ENCODE results near the gene APLP2. TPM values are rescaled to one million over a fixed set of nuclear protein-coding genes. Genes with fewer than 3 reads are reported as not detected.
A peak's percentile ranks its signal among the peaks of the same experiment; 100 is the strongest.

APLP2 gene
- total and polyA plus RNA-seq, 2 of the 13 experiments (the other 11 are each of a cell fraction or from before 2014, with no cell fraction given), result 315 to 594 TPM

GRCh38 chr11:130157101-130157500 is 87.4 kb downstream of the APLP2 start:
- H3K27ac ChIP-seq (ENCODE audit: extremely low read length, insufficient read depth, low read length), result no peak overlapping the region
- H3K36me3 ChIP-seq (replicated peaks in 1 of 2; ENCODE audit: control insufficient read depth in 1 of 2, insufficient read depth in 2 of 2, low read length in 2 of 2), result no peaks in the 10 kb centered on the region
- no peaks in the 10 kb centered on the region for H4K20me1 ChIP-seq (ENCODE audit: insufficient read depth, low read length)
- DNase-seq (ENCODE audit: low spot score) (no peak), FAIRE-seq (no peak), ATAC-seq (no peak)
- WGBS (ENCODE audit: low lambda C conversion rate), result 81% methylated on average over 8 of the region's 8 CpGs
- TF ChIP-seq ZNF563 (CRISPR knock-in tag; IDR thresholded peaks at IDR 0.05), result no peak
- TF ChIP-seq ZNF597 (CRISPR knock-in tag; IDR thresholded peaks at IDR 0.05), result no peak
- no peak for TF ChIP-seq ZNF678 (CRISPR knock-in tag; IDR thresholded peaks at IDR 0.05)
- TF ChIP-seq KLF13 (CRISPR knock-in tag; IDR thresholded peaks at IDR 0.05), result no peak
- TF ChIP-seq MAFG (CRISPR knock-in tag; IDR thresholded peaks at IDR 0.05), result no peak
- TF ChIP-seq CHD4 (IDR thresholded peaks at IDR 0.05; ENCODE audit: borderline replicate concordance, low read length), result no peak
- no peak for TF ChIP-seq TOE1 (CRISPR knock-in tag; IDR thresholded peaks at IDR 0.05)
- intact Hi-C loops (cut with micrococcal nuclease; ENCODE audit: unreplicated experiment) (no loop called here), in situ Hi-C loops (cut with HindIII; ENCODE audit: extremely low pct_ligation_motif_present, low pct_unique_long_range_greater_than_20kb) (no loop called here)
- no peak overlapping the region for H3K4me3 ChIP-seq (replicated peaks in 1 of 3; ENCODE audit: insufficient read depth in 1 of 3, low read depth in 2 of 3, low read length in 3 of 3)
- ChIA-PET CTCF (ENCODE audit: low intra/inter-chr PET ratio, low total read pairs) (no interaction called here), POLR2A (no interaction called here)
- H3K79me2 ChIP-seq (ENCODE audit: insufficient read depth, low read length), result no peaks in the 10 kb centered on the region
- no peak overlapping the region for H3K9ac ChIP-seq (ENCODE audit: insufficient read depth, low read depth, low read length)
- no peaks in the 10 kb centered on the region; a peak in 2 of 5 replicates for H3K27me3 ChIP-seq (ENCODE audit: control insufficient read depth in 1 of 2, insufficient read depth in 2 of 2, low read length in 2 of 2)
- H3K9me3 ChIP-seq (ENCODE audit: low read length), result no peaks in the 10 kb centered on the region
- no TSS peak for BruUV-seq (replicated peaks)
- H3K4me2 ChIP-seq (ENCODE audit: low read depth, low read length), result no peak overlapping the region
- H3K4me1 ChIP-seq (ENCODE audit: insufficient read depth, low read length), result peaks cover 11% of the 10 kb centered on the region; the same call in 1 of the 2 replicates
- H2AFZ ChIP-seq (ENCODE audit: low read length), result no peak overlapping the region

GRCh38 chr11:130157840-130158239 is 88.1 kb downstream of the APLP2 start:
- intact Hi-C loops (cut with micrococcal nuclease; ENCODE audit: unreplicated experiment) (no loop called here), in situ Hi-C loops (cut with HindIII; ENCODE audit: extremely low pct_ligation_motif_present, low pct_unique_long_range_greater_than_20kb) (no loop called here)

More at GRCh38 chr11:130157840-130158239, 88.1 kb downstream of the APLP2 start:
- ChIA-PET CTCF (ENCODE audit: low intra/inter-chr PET ratio, low total read pairs) (no interaction called here), POLR2A (no interaction called here)
- no peaks in the 10 kb centered on the region for H4K20me1 ChIP-seq (ENCODE audit: insufficient read depth, low read length)
- no peak overlapping the region for H2AFZ ChIP-seq (ENCODE audit: low read length)
- 36% methylated on average over 2 of the region's 3 CpGs for WGBS (ENCODE audit: low lambda C conversion rate)
- DNase-seq (ENCODE audit: low spot score) (no peak), ATAC-seq (no peak), FAIRE-seq (no peak)
- H3K9ac ChIP-seq (ENCODE audit: insufficient read depth, low read depth, low read length), result no peak overlapping the region
- no peaks in the 10 kb centered on the region for H3K9me3 ChIP-seq (ENCODE audit: low read length)
- peaks cover 17% of the 10 kb centered on the region for H3K4me1 ChIP-seq (ENCODE audit: insufficient read depth, low read length)
- no TSS peak for BruUV-seq (replicated peaks)
- H3K79me2 ChIP-seq (ENCODE audit: insufficient read depth, low read length), result no peaks in the 10 kb centered on the region
- no peaks in the 10 kb centered on the region; a peak in 2 of 5 replicates for H3K27me3 ChIP-seq (ENCODE audit: control insufficient read depth in 1 of 2, insufficient read depth in 2 of 2, low read length in 2 of 2)
- no peak overlapping the region for H3K4me3 ChIP-seq (replicated peaks in 1 of 3; ENCODE audit: insufficient read depth in 1 of 3, low read depth in 2 of 3, low read length in 3 of 3)
- TF ChIP-seq ZNF12 (CRISPR knock-in tag; IDR thresholded peaks at IDR 0.05) (peak; percentile 97), ZNF292 (CRISPR knock-in tag; IDR thresholded peaks at IDR 0.05; ENCODE audit: borderline replicate concordance, low read depth) (no peak)
- no peaks in the 10 kb centered on the region for H3K36me3 ChIP-seq (replicated peaks in 1 of 2; ENCODE audit: control insufficient read depth in 1 of 2, insufficient read depth in 2 of 2, low read length in 2 of 2)
- H3K4me2 ChIP-seq (ENCODE audit: low read depth, low read length), result no peak overlapping the region
- H3K27ac ChIP-seq (ENCODE audit: extremely low read length, insufficient read depth, low read length), result no peak overlapping the region

Measured in HepG2 (cell line).